Keratinocyte (primary cell): ENCODE data around the gene HLF.

Experiments
- CTCF ChIP-seq, 3 experiments: IDR thresholded peaks in 1 of 3; conservative IDR thresholded peaks in 1 of 3; optimal IDR thresholded peaks in 1 of 3; 2 replicates in 2 of 3; 3 replicates in 1 of 3; pipeline versions ENCODE3 to v1.5.1; 2011; ENCODE audit warnings: low read length in 3 of 3, mild to moderate bottlenecking in 3 of 3, moderate library complexity in 2 of 3, control low read depth in 1 of 3, inconsistent platforms in 1 of 3; ENCODE audit not compliant: insufficient read depth in 2 of 3; ENCODE audit errors: extremely low read depth in 1 of 3
- EZH2 ChIP-seq: IDR thresholded peaks from one replicate; pipeline ENCODE4 v1.6.1; 2012; ENCODE audit warnings: inconsistent platforms, mild to moderate bottlenecking, low read length, moderate library complexity

DNA sequence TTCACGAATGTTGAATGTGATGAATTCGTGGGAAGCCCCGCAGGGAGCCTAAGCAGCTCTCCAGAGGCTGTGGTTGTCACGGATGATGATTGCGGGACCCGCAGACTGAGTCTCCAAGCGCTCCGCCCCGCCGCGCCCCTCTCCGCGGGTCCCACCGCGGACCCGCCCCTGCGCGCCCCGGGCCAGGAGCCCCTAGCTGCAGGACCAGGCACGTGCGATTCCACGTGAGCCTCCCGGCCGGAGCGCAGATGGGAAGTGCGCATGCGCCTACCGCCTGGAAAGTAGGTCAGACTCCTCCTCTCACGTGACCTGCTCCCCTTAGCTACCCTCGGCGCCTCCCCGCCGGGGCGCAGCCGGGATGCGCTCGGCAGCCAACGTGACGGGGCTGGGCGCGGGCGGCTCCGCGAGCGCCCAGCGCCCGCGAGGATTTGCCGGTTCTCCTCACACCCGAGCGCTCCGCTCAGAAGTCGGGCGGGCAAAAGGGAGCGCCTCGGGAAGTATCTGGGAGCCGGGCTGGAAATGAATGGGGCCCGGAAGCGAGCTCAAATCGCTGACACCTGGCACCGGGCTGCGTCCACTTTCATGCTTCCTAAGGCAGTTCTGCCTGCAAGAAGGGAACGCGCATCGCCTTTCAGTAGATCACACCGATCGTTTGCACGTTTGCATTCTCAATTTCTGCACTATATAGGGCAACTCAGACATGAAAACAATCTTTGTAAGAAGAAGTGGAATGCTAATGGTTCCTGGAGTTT is 26.4 kb upstream of the HLF start:
- no peak for TF ChIP-seq CTCF (optimal IDR thresholded peaks at IDR 0.05 in 1 of 3, IDR thresholded peaks at IDR 0.05 in 1 of 3, conservative IDR thresholded peaks at IDR 0.05 in 1 of 3; ENCODE audit: extremely low read depth in 1 of 3, insufficient read depth in 2 of 3, low read length in 3 of 3)
- TF ChIP-seq EZH2: no peak
